Suprapubic skin (tissue), 3 donors: Measurements from ENCODE around the gene NBEAL1.

Experiments used
- CTCF ChIP-seq, 2 donors: fragments of 200-600 bp in 1 of 2; fragments of 450-650 bp in 1 of 2; sonication (generic) in 1 of 2; IDR thresholded peaks; one replicate each; pipeline ENCODE4 v1.5.1; 2016 to 2019; ENCODE audit warnings: antibody characterized with exemption in 2 of 2, mild to moderate bottlenecking in 1 of 2, moderate library complexity in 1 of 2
- POLR2AphosphoS5 ChIP-seq, 3 donors: sonication (generic); formaldehyde crosslinking; IDR thresholded peaks; one replicate each; pipeline ENCODE4 v1.6.1; 2017; ENCODE audit warnings: antibody characterized with exemption in 3 of 3

DNA sequence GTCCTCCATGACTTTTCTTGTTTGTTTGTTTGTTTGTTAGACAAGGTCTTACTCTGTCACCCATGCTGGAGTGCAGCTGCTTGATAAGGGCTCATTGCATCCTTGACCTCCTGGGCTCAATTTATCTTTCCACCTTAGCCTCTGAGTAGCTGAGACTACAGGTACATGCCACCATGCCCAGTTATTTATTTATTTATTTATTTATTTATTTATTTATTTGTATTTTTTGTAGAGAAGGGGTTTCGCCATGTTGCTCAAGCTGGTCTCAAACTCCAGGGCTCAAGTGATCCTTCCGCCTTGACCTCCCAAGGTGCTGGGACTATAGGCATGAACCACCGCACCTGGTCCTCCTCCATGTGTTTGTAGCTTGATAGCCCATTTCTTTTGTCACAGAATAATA, 37.9 kb downstream of the NBEAL1 start:
- TF ChIP-seq CTCF (IDR thresholded peaks at IDR 0.05): no peak
- TF ChIP-seq POLR2AphosphoS5 (IDR thresholded peaks at IDR 0.05): no peak
